ENCODE data around the gene ROBO1. TPM values are rescaled to one million over a fixed set of nuclear protein-coding genes. Genes with fewer than 3 reads are reported as not detected.

Gene ROBO1
- total RNA-seq, 1 donor: 88.5 TPM

DNA sequence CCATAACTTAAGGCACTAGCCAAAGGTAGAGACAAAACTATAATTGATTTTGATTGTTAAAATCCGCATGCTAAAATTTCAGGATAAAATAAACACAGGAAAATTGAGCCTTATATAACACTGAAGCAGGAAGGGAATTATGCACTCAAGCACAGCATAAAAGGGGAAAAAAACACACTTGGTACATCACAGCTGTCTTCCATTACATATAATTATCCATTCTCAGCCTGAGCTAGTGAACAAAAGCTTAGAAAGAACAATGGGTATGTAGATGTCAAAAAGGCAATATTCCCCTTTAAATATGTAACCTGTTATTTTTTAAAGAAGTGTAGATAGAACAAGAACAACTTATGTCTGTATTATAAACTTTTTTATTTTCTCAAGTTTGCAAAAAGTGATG lies 899.2 kb downstream of the ROBO1 start:
- DNase-seq (ENCODE audit: low read depth): no peak
- H3K4me3 ChIP-seq (ENCODE audit: low read depth, low read length): no peak overlapping the region
- TF ChIP-seq, protein P1, sequence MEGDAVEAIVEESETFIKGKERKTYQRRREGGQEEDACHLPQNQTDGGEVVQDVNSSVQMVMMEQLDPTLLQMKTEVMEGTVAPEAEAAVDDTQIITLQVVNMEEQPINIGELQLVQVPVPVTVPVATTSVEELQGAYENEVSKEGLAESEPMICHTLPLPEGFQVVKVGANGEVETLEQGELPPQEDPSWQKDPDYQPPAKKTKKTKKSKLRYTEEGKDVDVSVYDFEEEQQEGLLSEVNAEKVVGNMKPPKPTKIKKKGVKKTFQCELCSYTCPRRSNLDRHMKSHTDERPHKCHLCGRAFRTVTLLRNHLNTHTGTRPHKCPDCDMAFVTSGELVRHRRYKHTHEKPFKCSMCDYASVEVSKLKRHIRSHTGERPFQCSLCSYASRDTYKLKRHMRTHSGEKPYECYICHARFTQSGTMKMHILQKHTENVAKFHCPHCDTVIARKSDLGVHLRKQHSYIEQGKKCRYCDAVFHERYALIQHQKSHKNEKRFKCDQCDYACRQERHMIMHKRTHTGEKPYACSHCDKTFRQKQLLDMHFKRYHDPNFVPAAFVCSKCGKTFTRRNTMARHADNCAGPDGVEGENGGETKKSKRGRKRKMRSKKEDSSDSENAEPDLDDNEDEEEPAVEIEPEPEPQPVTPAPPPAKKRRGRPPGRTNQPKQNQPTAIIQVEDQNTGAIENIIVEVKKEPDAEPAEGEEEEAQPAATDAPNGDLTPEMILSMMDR (IDR thresholded peaks at IDR 0.05; ENCODE audit: insufficient read depth, low read depth, low read length): no peak

DNA sequence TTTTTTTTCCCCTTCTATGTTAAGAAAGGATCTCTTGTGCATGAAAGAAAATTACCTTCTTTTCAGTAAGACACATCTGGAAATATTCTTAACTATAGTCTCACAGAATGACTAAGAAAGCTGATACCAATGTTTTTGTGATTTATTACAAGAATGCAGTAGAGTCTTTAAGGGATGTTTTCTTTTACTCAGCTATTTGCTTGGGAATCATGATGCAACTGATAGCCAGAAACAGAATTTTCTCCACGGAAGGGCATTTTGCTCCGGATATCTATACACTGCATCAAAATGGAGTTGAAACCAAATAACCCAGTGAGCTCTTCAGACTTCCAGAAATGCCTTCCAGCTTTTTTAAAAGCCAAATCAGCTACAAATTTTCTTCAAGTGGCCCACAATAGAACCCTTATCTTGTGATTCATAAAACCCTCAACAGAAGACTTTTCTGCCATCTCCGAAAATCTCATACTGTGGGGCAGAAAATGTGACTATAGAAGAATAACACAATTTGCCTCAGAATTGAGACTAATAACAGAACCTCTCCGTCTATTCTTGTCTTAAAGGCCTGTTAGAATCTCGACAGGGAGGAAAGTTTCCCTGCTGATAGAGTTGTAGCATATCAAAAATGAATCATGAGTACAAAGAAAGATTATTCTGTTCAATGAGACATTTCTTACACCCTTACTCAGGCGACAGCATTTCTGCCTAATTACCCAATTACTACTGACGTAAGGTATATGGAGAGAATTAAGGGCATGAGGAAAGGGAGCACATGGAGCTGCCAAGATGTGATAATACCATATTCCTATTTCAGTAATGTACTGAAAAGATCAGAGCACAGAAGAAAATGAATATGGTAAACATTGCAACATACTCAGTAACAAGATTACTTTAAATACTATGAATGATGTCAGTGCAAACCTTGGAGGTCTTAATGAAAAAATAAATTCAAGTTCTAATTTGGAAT lies 900.1 kb downstream of the ROBO1 start:
- TF ChIP-seq, protein P1 (IDR thresholded peaks at IDR 0.05; ENCODE audit: insufficient read depth, low read depth, low read length): no peak
- H3K4me3 ChIP-seq (ENCODE audit: low read depth, low read length): no peak overlapping the region

DNA sequence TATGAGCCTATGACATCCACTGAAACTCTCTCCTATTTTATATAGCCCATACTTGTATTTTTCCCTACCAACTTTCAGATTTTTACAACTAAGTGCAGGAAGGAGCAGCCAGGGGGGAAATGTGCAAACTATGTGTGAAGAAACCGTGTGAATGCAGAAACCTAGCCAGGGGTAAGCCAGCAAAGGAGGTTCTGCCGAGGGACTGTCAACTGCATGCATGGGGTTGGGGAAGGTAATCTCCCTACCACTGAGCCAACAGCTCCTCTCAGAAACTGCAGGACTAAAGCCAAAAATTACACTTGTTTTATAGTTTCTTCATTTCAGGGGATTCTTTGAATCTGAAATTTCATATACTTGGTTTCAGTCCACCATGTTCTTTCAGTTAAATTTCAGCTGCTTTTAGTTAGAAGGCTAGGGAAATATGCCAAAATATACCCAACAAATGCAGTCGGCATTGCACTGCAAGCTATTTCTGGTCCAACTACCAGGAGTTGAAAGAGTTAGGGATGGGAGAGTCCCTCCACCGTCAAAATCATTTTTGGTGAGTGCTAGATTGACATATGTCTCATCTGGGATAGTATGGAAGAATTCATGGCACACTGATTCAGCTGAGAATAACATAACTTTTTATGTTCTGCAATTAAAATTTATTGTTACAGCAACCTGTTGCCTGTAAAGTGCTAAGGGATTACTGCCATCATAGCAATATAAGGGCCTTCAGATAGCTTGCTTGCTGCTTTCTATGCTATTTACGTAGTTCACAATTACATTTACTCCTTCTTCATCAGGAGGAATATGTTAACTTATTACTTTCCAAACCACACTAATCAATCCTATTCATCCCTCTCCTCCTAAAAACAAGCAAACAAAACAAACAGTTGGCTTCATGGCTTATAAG lies 904.2 kb downstream of the ROBO1 start:
- DNase-seq (ENCODE audit: low read depth): no peak
- H3K4me3 ChIP-seq (ENCODE audit: low read depth, low read length): no peak overlapping the region
- TF ChIP-seq, protein P1 (IDR thresholded peaks at IDR 0.05; ENCODE audit: insufficient read depth, low read depth, low read length): no peak

More for the DNA sequence above, 900.1 kb downstream of the ROBO1 start:
- DNase-seq (ENCODE audit: low read depth): peak; percentile 33

DNA sequence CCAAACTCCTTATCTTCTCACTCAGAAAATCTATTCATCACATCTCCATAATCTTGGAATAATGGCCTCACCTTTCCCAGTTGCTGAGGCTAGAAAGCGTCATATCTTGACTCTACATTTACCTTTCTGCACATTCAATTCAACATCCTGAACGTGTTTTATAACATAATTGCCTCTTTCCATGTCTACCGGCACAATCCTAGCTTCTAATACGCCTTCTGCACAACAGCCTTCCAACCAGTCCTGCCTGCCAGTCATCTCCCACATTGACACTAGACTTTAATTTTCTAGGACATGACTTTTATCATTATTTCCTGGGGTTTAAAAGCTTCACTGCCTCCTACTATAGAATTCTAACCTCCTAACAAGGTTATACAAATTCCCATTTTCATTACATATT lies 906.6 kb downstream of the ROBO1 start:
- TF ChIP-seq, protein P1 (IDR thresholded peaks at IDR 0.05; ENCODE audit: insufficient read depth, low read depth, low read length): no peak
- no peak for DNase-seq (ENCODE audit: low read depth)
- no peak overlapping the region for H3K4me3 ChIP-seq (ENCODE audit: low read depth, low read length)

DNA sequence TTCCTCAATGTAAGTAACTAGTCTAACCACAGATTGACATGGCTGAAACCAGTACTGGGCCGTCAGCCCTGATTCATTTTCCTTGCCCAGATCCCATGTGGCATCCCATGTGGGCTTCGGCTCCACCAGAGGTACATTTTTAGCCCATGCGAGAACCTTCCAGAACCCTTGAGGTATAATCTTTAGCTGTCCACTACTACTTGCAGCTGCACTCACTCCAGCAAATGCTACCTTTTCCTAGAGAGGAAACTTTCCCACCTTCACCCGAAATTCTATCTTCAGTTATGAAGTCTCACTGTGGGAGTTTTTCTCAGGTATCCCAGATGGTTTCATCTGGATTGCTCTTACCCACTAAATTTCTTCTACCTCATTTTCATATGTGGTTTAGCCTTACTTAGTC lies 907.2 kb downstream of the ROBO1 start:
- H3K4me3 ChIP-seq (ENCODE audit: low read depth, low read length): no peak overlapping the region
- TF ChIP-seq, protein P1 (IDR thresholded peaks at IDR 0.05; ENCODE audit: insufficient read depth, low read depth, low read length): no peak
- DNase-seq (ENCODE audit: low read depth): no peak

DNA sequence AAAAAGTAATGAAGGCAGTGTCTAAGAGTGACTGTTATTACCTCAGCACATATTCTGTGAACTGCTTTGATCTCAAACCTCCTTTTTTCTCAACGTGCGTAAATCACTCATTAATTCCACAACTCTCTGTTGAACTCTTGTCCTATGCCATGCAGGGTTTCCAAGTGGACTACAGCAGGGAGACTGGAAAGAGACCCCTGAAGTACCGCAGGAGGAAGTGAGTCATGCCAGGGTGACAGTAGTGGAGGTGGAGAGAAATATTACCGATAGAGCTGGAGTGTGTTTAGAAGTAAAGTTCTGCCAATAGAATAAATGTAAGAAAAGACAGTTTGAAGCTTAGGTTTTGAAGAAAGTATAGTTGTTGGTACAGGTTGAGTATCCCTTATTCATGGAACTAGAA lies 908.9 kb downstream of the ROBO1 start:
- DNase-seq (ENCODE audit: low read depth): no peak
- TF ChIP-seq, protein P1 (IDR thresholded peaks at IDR 0.05; ENCODE audit: insufficient read depth, low read depth, low read length): no peak
- H3K4me3 ChIP-seq (ENCODE audit: low read depth, low read length): no peak overlapping the region
